ENCODE data around the gene TK2.
"Not testable (repeated sequence)": the region's sequence is repeated elsewhere in the genome, so short reads cannot be mapped to it uniquely, and the experiment has no call there.

The TK2 gene

GRCh38 chr16:66569827-66570405 lies 20.0 kb upstream of the TK2 start:
- DNase-seq = peak; percentile 57

GRCh38 chr16:66569131-66569530 lies 19.2 kb upstream of the TK2 start:
- DNase-seq = no peak

- no peak for DNase-seq
Observed at GRCh38 chr16:66568355-66568754, 18.4 kb upstream of the TK2 start.

- DNase-seq = not testable (repeated sequence)
Observed at GRCh38 chr16:66567270-66567669, 17.3 kb upstream of the TK2 start.

- no peak for DNase-seq
Observed at GRCh38 chr16:66566051-66566901, 16.4 kb upstream of the TK2 start, which contains the start of gene CMTM1. Gene CMTM1, plus strand, starts transcription at chr16:66566439. Its CDS starts 75 bp downstream, at chr16:66566514.

- DNase-seq = no peak
Observed at GRCh38 chr16:66563574-66564334, 13.8 kb upstream of the TK2 start.

GRCh38 chr16:66562986-66563385 lies 13.1 kb upstream of the TK2 start:
- DNase-seq = no peak

GRCh38 chr16:66562409-66562808 lies 12.5 kb upstream of the TK2 start:
- no peak for DNase-seq

- DNase-seq = no peak
Observed at GRCh38 chr16:66561381-66562080, 11.6 kb upstream of the TK2 start.

GRCh38 chr16:66560107-66560506 lies 10.2 kb upstream of the TK2 start:
- DNase-seq = no peak

- no peak for DNase-seq
Observed at GRCh38 chr16:66554495-66554894, 4.6 kb upstream of the TK2 start.

GRCh38 chr16:66554021-66554420 lies 4.1 kb upstream of the TK2 start:
- no peak for DNase-seq

GRCh38 chr16:66553223-66553622 lies 3.3 kb upstream of the TK2 start:
- DNase-seq = peak; percentile 41

- DNase-seq = peak; percentile 97
Observed at GRCh38 chr16:66552286-66553177, 2.6 kb upstream of the TK2 start, which contains the start of gene CKLF. Gene CKLF, plus strand, starts transcription at chr16:66552576. Its CDS starts 140 bp downstream, at chr16:66552716.

- DNase-seq = no peak
Observed at GRCh38 chr16:66551788-66552285, 1.9 kb upstream of the TK2 start.

- DNase-seq = peak; percentile 60
Observed at GRCh38 chr16:66551348-66551759, 1.4 kb upstream of the TK2 start.

- DNase-seq = no peak
Observed at GRCh38 chr16:66548868-66549267, 1.1 kb downstream of the TK2 start.

GRCh38 chr16:66548068-66548467 lies 1.9 kb downstream of the TK2 start:
- DNase-seq = no peak

- no peak for DNase-seq
Observed at GRCh38 chr16:66547101-66547989, 2.6 kb downstream of the TK2 start.

GRCh38 chr16:66544016-66544757 lies 5.7 kb downstream of the TK2 start:
- DNase-seq = peak; percentile 33
